Mesendoderm (in vitro differentiated cells): ENCODE measurements around the gene ALCAM.
A peak's percentile ranks its signal among the peaks of the same experiment; 100 is the strongest.
"Not testable (repeated sequence)": the region's sequence is repeated elsewhere in the genome, so short reads cannot be mapped to it uniquely, and the experiment has no call there.

Experiments
- DNase-seq: peaks from one replicate; pipeline ENCODE4 v3.0.0; 2013
- H2AK5ac ChIP-seq: 2 replicates; pipeline ENCODE4 v1.6.1; 2013; ENCODE audit warnings: low read length, inconsistent platforms
- H2BK120ac ChIP-seq: 2 replicates; pipeline ENCODE4 v1.6.1; 2013; ENCODE audit warnings: low read depth, mild to moderate bottlenecking, low read length, moderate library complexity, mixed read lengths
- H2BK15ac ChIP-seq: replicated peaks from 2 replicates; pipeline ENCODE4 v1.6.1; 2013; ENCODE audit warnings: low read depth, mild to moderate bottlenecking, moderate library complexity
- H2BK5ac ChIP-seq: 2 replicates; pipeline ENCODE4 v1.6.1; 2013; ENCODE audit warnings: low read length, inconsistent platforms
- H3K18ac ChIP-seq: 2 replicates; pipeline ENCODE4 v1.6.1; 2013; ENCODE audit warnings: mild to moderate bottlenecking, low read length, mixed read lengths
- H3K23ac ChIP-seq: one replicate; pipeline ENCODE4 v1.6.1; 2013; ENCODE audit warnings: low read length
- H3K27ac ChIP-seq: 2 replicates; pipeline ENCODE4 v1.5.1; 2013; ENCODE audit warnings: low read depth, mild to moderate bottlenecking, inconsistent platforms, low read length, moderate library complexity
- H3K27me3 ChIP-seq: 2 replicates; pipeline ENCODE4 v1.6.1; 2013; ENCODE audit warnings: low read length, control low read depth, mild to moderate bottlenecking, inconsistent platforms; ENCODE audit not compliant: insufficient read depth, poor library complexity
- H3K36me3 ChIP-seq: 2 replicates; pipeline ENCODE4 v1.6.1; 2013; ENCODE audit warnings: low read length, inconsistent platforms; ENCODE audit not compliant: control insufficient read depth, insufficient read depth
- H3K4ac ChIP-seq: one replicate; pipeline ENCODE4 v1.6.1; 2013; ENCODE audit warnings: low read depth, mild to moderate bottlenecking, low read length, moderate library complexity
- H3K4me1 ChIP-seq: 2 replicates; pipeline ENCODE4 v1.6.1; 2013; ENCODE audit warnings: low read depth, low read length, inconsistent platforms; ENCODE audit not compliant: control insufficient read depth
- H3K4me2 ChIP-seq: 2 replicates; pipeline ENCODE4 v1.6.1; 2013; ENCODE audit warnings: low read length
- H3K4me3 ChIP-seq: 2 replicates; pipeline ENCODE4 v1.5.1; 2013; ENCODE audit warnings: mild to moderate bottlenecking, low read length
- H3K56ac ChIP-seq: one replicate; pipeline ENCODE4 v1.6.1; 2013; ENCODE audit warnings: low read length
- H3K79me1 ChIP-seq: 2 replicates; pipeline ENCODE4 v1.6.1; 2013; ENCODE audit warnings: low read length, inconsistent platforms
- H3K79me2 ChIP-seq: 2 replicates; pipeline ENCODE4 v1.6.1; 2013; ENCODE audit warnings: mild to moderate bottlenecking, low read length; ENCODE audit not compliant: control insufficient read depth, insufficient read depth
- H3K9ac ChIP-seq: 2 replicates; pipeline ENCODE4 v1.6.1; 2013; ENCODE audit warnings: low read length, inconsistent platforms
- H4K5ac ChIP-seq: one replicate; pipeline ENCODE4 v1.6.1; 2013; ENCODE audit warnings: low read length
- H4K8ac ChIP-seq: one replicate; pipeline ENCODE4 v1.6.1; 2013; ENCODE audit warnings: low read depth, mild to moderate bottlenecking, control low read depth, low read length, moderate library complexity
- WGBS: extraction: QIAGEN DNeasy Blood & Tissue Kit; methylation state at CpG from one replicate; pipeline ENCODE4 v1.1.7; 2013; ENCODE audit warnings: low lambda C conversion rate, missing lambda C conversion rate; ENCODE audit not compliant: insufficient coverage; ENCODE audit errors: extremely low coverage; 5-methylcytosine and 5-hydroxymethylcytosine counted together

The ALCAM gene

DNA sequence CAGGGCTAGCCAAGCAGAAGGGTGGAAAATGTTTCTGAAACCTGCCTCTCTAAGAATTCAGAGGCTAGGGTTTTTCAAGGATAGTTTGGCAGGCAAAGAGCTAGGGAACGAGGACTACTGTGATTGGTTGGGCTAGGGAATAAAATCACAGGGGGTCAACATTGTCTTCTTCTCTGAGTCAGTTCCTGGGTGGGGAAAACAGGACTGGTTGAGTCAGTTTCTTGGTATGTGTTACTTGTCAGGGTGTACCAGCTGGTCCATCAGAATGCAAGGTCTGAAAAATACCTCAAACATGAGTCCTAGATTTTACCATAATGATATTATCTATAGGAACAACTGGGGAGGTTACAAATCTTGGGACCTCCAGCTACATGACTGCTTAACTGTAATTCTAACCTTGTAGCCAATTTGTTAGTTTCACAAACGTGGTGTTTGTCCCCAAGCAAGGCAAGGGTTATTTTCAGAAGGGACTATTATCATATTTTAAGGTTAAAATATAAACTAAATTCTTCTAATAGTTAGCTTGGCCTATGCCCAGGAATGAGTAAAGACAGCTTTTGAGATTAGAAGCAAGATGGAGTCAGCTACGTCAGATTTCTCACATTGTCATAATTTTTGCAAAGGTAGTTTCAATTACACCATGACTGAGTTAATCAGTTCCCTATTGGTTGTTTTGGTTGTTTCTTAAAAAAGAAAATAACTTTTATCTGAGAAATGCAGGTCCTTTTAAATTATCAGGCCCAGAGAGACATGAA is 231.5 kb downstream of the ALCAM start:
- H3K18ac ChIP-seq, result no peak overlapping the region
- H3K23ac ChIP-seq, result no peak overlapping the region
- no peak overlapping the region for H4K8ac ChIP-seq
- H3K36me3 ChIP-seq, result no peaks in the 10 kb centered on the region
- H3K27me3 ChIP-seq, result no peaks in the 10 kb centered on the region
- no peak overlapping the region for H3K9ac ChIP-seq
- H3K27ac ChIP-seq, result no peak overlapping the region
- H4K5ac ChIP-seq, result no peak overlapping the region
- no peaks in the 10 kb centered on the region for H3K4me1 ChIP-seq
- H2BK5ac ChIP-seq, result no peak overlapping the region
- H3K79me2 ChIP-seq, result no peaks in the 10 kb centered on the region
- peak; percentile 75 for DNase-seq
- no peak overlapping the region for H2BK120ac ChIP-seq
- no peak overlapping the region for H3K4me2 ChIP-seq
- no peak overlapping the region for H3K4ac ChIP-seq
- no CpG with 5 or more reads among the region's 3 CpGs for WGBS
- no peak overlapping the region for H2AK5ac ChIP-seq
- H3K56ac ChIP-seq, result no peak overlapping the region
- H3K79me1 ChIP-seq, result no peaks in the 10 kb centered on the region
- no peak overlapping the region for H2BK15ac ChIP-seq
- H3K4me3 ChIP-seq, result no peak overlapping the region

DNA sequence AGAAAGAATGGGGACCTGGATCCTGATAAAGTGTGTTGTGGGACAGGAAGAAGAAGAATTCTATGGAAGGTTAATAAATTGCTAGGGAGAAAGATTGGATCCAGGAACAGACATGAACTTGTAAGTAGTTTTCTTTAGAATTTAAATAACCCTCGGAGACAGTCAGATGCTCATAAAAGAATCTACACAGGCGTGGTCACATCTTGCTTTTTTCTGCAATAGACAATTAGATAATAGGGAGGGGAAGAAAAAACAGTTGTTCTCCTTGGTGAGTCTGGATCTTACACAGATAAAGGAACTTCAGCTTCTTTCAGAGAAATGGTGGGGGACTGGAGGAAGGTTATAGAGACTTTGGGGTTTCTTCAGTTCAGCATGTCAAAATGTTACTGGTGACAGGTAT is 232.6 kb downstream of the ALCAM start:
- Histone ChIP-seq H3K4me2 (no peak overlapping the region), H2BK120ac (no peak overlapping the region), H2BK15ac (no peak overlapping the region), H2AK5ac (no peak overlapping the region), H3K18ac (no peak overlapping the region), H3K36me3 (no peaks in the 10 kb centered on the region), H3K79me2 (no peaks in the 10 kb centered on the region), H3K4me3 (no peak overlapping the region), H3K4me1 (no peaks in the 10 kb centered on the region), H3K23ac (no peak overlapping the region), H2BK5ac (no peak overlapping the region), H3K9ac (no peak overlapping the region), H4K8ac (no peak overlapping the region), H3K56ac (no peak overlapping the region), H3K27ac (no peak overlapping the region), H3K79me1 (no peaks in the 10 kb centered on the region), H4K5ac (no peak overlapping the region), H3K4ac (no peak overlapping the region), H3K27me3 (no peaks in the 10 kb centered on the region)
- DNase-seq, result no peak
- no CpG with 5 or more reads among the region's 2 CpGs for WGBS

DNA sequence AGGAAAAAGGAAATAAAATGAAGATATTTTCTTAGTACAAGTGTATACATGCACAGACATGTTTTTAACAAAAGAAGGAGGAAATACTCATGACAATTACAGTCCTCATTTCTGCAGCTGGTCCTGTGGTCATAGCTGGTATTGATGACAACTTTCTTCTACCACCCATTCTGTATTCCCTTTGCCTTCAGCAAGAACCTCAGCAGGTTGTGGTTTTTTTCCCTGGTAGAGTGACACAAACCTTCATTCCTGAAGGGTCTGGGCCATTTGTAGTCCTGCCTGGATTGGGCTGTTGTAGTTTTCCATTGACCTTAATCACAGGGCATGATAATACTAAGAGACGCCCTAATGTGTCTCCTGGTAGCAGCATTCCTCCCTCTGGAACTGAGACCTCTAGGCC is 235.0 kb downstream of the ALCAM start:
- DNase-seq, H3K4me2 ChIP-seq, H3K27ac ChIP-seq, H4K5ac ChIP-seq, H2BK15ac ChIP-seq, H3K9ac ChIP-seq, H3K4ac ChIP-seq, H3K27me3 ChIP-seq, H2AK5ac ChIP-seq, H3K56ac ChIP-seq, H3K4me1 ChIP-seq, H3K79me1 ChIP-seq, H2BK5ac ChIP-seq, H3K23ac ChIP-seq, H3K18ac ChIP-seq, H2BK120ac ChIP-seq, H3K4me3 ChIP-seq, H3K36me3 ChIP-seq, H4K8ac ChIP-seq, H3K79me2 ChIP-seq: not testable (repeated sequence)
- WGBS, result no CpG with 5 or more reads among the region's 1 CpG

DNA sequence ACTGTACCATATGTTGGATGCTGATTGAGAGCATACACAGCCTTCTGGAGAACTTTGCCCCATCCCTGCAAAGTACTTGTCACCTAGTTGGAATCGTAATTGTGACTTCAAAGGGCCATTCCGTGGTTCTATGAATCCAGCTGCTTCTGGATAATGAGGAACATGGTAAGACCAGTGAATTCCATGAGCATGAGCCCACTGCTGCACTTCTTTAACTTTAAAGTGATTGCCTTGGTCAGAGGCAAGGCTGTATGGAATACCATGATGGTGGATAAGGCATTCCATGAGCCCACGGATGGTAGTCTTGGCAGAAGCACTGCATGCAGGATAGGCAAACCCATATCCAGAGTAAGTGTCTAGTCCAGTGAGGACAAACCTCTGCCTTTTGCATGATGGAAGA is 235.6 kb downstream of the ALCAM start:
- not testable (repeated sequence) for H2AK5ac ChIP-seq, H3K9ac ChIP-seq, H3K4ac ChIP-seq, H3K36me3 ChIP-seq, H3K4me3 ChIP-seq, H3K27ac ChIP-seq, H2BK5ac ChIP-seq, H3K79me1 ChIP-seq, H2BK15ac ChIP-seq, H4K8ac ChIP-seq, H3K18ac ChIP-seq, H3K56ac ChIP-seq, H3K23ac ChIP-seq, H3K27me3 ChIP-seq, H3K4me1 ChIP-seq, H3K79me2 ChIP-seq, H2BK120ac ChIP-seq, H3K4me2 ChIP-seq, H4K5ac ChIP-seq, DNase-seq
- WGBS, result no CpG with 5 or more reads among the region's 3 CpGs

DNA sequence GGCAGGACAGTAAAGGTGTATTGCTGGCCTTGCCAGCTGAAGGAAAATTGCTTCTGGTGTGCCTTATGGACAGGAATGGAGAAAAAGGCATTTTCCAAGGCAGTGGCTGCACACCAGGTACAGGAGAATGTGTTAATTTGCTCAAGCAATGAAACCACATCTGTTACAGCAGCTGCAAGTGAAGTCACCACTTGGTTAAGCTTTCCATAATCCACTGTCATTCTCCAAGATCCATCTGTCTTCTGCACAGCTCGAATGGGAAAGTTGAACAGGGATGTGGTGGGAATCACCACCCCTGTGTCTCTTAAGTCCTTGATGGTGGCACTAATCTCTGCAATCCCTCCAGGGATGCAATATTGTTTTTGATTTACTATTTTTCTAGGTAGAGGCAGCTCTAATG is 236.8 kb downstream of the ALCAM start:
- not testable (repeated sequence) for H4K8ac ChIP-seq, H3K9ac ChIP-seq, H3K18ac ChIP-seq, H3K4me1 ChIP-seq, H3K23ac ChIP-seq, H3K79me1 ChIP-seq, H3K27ac ChIP-seq, DNase-seq, H4K5ac ChIP-seq, H3K27me3 ChIP-seq, H2AK5ac ChIP-seq, H3K56ac ChIP-seq, H2BK15ac ChIP-seq, H3K4ac ChIP-seq, H2BK5ac ChIP-seq, H2BK120ac ChIP-seq, H3K4me2 ChIP-seq, H3K79me2 ChIP-seq, H3K36me3 ChIP-seq, H3K4me3 ChIP-seq
- WGBS, result no CpG with 5 or more reads among the region's 1 CpG

DNA sequence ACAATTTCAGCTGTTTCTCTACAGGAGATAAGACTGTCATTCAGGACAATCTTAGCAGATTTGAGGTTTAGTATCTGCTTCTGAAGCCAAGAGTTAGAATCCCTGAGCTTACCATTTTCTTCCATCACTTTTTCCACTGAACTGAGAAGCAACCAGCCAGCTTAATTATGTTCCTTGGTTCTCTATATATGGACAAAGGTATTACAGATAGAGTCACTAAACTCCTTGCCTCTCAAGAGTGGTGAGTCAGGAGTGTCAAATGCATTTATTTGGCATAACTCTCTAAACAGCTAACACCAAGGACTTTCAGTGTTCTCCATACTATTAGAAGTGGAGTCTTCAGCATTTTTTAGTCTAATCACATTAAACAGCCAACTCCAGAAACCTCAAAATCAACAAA is 239.3 kb downstream of the ALCAM start:
- H3K27ac ChIP-seq, result no peak overlapping the region
- no peaks in the 10 kb centered on the region for H3K79me2 ChIP-seq
- no peak overlapping the region for H3K56ac ChIP-seq
- no peak overlapping the region for H3K4ac ChIP-seq
- no peaks in the 10 kb centered on the region for H3K36me3 ChIP-seq
- H4K8ac ChIP-seq, result no peak overlapping the region
- no peaks in the 10 kb centered on the region for H3K27me3 ChIP-seq
- no peak overlapping the region for H3K4me2 ChIP-seq
- no peak overlapping the region for H2AK5ac ChIP-seq
- H2BK15ac ChIP-seq, result no peak overlapping the region
- DNase-seq, result no peak
- H3K9ac ChIP-seq, result no peak overlapping the region
- H2BK5ac ChIP-seq, result no peak overlapping the region
- H3K4me3 ChIP-seq, result no peak overlapping the region
- H3K23ac ChIP-seq, result no peak overlapping the region
- no peaks in the 10 kb centered on the region for H3K4me1 ChIP-seq
- H4K5ac ChIP-seq, result no peak overlapping the region
- H2BK120ac ChIP-seq, result no peak overlapping the region
- H3K79me1 ChIP-seq, result no peaks in the 10 kb centered on the region
- H3K18ac ChIP-seq, result no peak overlapping the region
